PC-3 (cell line): Measurements from ENCODE around the gene ADAMTSL2.

Experiments used
- EZH2phosphoT487 ChIP-seq: fragments of 300-600 bp; sonication (generic); IDR thresholded peaks from 2 replicates; pipeline ENCODE4 v1.6.1; 2018; ENCODE audit warnings: mild to moderate bottlenecking, antibody characterized with exemption, low read length, borderline replicate concordance
- TF ChIP-seq, protein P1 (sequence below): fragments of 300-600 bp; sonication (generic); conservative IDR thresholded peaks from 2 replicates; pipeline ENCODE4 v1.5.1; 2017; ENCODE audit warnings: antibody characterized with exemption, low read depth, mild to moderate bottlenecking, low read length

DNA sequence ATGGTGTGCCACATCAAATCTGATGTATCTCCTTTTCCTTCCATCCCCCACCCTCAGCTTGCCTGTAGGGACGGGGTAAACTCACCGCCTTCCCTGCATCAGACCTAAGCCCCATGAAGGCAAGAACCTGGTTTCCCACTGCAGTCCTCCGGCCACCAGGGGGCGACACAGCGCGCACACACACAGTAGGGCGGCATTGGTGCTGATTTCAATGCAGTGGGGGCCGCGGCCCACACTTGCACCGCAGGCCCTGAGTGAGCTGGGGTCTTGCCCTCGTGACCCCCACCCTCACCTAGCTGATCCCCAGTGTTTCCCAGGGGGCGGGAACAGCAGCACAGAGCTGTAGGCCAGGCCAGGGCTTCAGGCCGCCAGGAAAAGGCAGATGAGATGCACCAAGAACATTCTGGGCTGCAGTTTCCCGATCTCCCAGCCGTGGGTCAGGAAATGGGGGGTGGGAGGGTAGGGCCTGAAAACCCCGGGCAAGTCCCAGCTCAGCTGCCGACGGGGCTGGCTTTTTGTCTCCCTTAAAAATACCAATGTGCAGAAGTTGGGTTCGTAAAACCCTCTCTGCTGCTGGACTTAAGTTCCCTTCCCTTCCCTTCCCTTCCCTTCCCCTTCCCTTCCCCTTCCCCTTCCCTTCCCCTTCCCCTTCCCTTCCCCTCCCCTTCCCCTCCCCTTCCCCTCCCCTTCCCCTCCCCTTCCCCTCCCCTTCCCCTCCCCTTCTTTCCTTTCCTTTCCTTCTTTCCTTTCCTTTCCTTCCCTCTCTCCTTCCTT, 55.1 kb downstream of the ADAMTSL2 start:
- TF ChIP-seq, protein P1, sequence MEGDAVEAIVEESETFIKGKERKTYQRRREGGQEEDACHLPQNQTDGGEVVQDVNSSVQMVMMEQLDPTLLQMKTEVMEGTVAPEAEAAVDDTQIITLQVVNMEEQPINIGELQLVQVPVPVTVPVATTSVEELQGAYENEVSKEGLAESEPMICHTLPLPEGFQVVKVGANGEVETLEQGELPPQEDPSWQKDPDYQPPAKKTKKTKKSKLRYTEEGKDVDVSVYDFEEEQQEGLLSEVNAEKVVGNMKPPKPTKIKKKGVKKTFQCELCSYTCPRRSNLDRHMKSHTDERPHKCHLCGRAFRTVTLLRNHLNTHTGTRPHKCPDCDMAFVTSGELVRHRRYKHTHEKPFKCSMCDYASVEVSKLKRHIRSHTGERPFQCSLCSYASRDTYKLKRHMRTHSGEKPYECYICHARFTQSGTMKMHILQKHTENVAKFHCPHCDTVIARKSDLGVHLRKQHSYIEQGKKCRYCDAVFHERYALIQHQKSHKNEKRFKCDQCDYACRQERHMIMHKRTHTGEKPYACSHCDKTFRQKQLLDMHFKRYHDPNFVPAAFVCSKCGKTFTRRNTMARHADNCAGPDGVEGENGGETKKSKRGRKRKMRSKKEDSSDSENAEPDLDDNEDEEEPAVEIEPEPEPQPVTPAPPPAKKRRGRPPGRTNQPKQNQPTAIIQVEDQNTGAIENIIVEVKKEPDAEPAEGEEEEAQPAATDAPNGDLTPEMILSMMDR, result peak; percentile 79
- TF ChIP-seq EZH2phosphoT487, result no peak
